HepG2 (cell line): ENCODE data around the gene SLC6A17.

Source experiments
- BHLHE40 ChIP-seq: IDR thresholded peaks from 2 replicates; pipeline ENCODE4 v1.6.1; 2011; ENCODE audit warnings: low read length, improper control_type of control experiment
- EP300 ChIP-seq, 3 experiments: sonication (generic) in 1 of 3; formaldehyde crosslinking in 1 of 3; IDR thresholded peaks; 2 replicates each; pipeline versions ENCODE4 v1.5.1 to v1.6.1; 2011 to 2020; ENCODE audit warnings: low read depth in 2 of 3, low read length in 2 of 3, borderline replicate concordance in 1 of 3, improper control_type of control experiment in 1 of 3, mild to moderate bottlenecking in 1 of 3, missing genetic modification reagents in 1 of 3, moderate library complexity in 1 of 3
- POLR2A ChIP-seq, 2 experiments: IDR thresholded peaks; 2 replicates each; pipeline ENCODE4 v1.6.1; 2011; ENCODE audit warnings: low read depth in 2 of 2, low read length in 2 of 2, mild to moderate bottlenecking in 1 of 2, moderate library complexity in 1 of 2; ENCODE audit not compliant: insufficient read depth in 1 of 2
- RBM39 ChIP-seq: fragments of 200-400 bp; formaldehyde crosslinking; IDR thresholded peaks from one replicate; pipeline ENCODE4 v1.6.1; 2018; ENCODE audit warnings: antibody characterized with exemption, mild to moderate bottlenecking, low read depth, low read length; ENCODE audit not compliant: poor library complexity, severe bottlenecking
- SUZ12 ChIP-seq: fragments of 150-350 bp; IDR thresholded peaks from 2 replicates; pipeline ENCODE4 v1.6.1; 2014; ENCODE audit warnings: low read depth, low read length
- ZBTB10 ChIP-seq: sonication (generic); formaldehyde crosslinking; IDR thresholded peaks from 2 replicates; pipeline ENCODE4 v1.4.0; 2020; ENCODE audit warnings: missing genetic modification reagents, borderline replicate concordance
- ZNF740 ChIP-seq: sonication (generic); formaldehyde crosslinking; IDR thresholded peaks from 2 replicates; pipeline ENCODE4 v1.4.0; 2020; ENCODE audit warnings: missing genetic modification reagents
- ZNF879 ChIP-seq: sonication (generic); formaldehyde crosslinking; IDR thresholded peaks from 2 replicates; pipeline ENCODE4 v1.8.1; 2023; ENCODE audit warnings: missing genetic modification reagents

GRCh38 chr1:110151175-110151669, 928 bp downstream of the SLC6A17 start:
- TF ChIP-seq SUZ12 (no peak), EP300 (IDR thresholded peaks at IDR 0.05; ENCODE audit: low read depth in 2 of 2, low read length in 2 of 2) (no peak), EP300 (CRISPR knock-in tag; IDR thresholded peaks at IDR 0.05; ENCODE audit: borderline replicate concordance) (no peak), BHLHE40 (no peak), ZNF879 (CRISPR knock-in tag) (no peak), ZNF740 (CRISPR knock-in tag) (no peak), POLR2A (IDR thresholded peaks at IDR 0.05; ENCODE audit: insufficient read depth in 1 of 2, low read depth in 2 of 2, low read length in 2 of 2) (no peak), ZBTB10 (CRISPR knock-in tag) (no peak), RBM39 (no peak)
